SK-N-SH (cell line): Measurements from ENCODE around the gene PACSIN1.

Source experiments
- CTCF ChIP-seq: fragments of 200-600 bp; sonication (generic); IDR thresholded peaks from 2 replicates; pipeline ENCODE4 v1.6.1; 2017; ENCODE audit warnings: antibody characterized with exemption, mild to moderate bottlenecking, moderate library complexity
- EP300 ChIP-seq, 2 experiments: IDR thresholded peaks; 2 replicates each; pipeline versions ENCODE4 v1.4.0 to v1.6.1; 2012; ENCODE audit warnings: borderline replicate concordance in 1 of 2, low read depth in 1 of 2, low read length in 1 of 2
- EZH2phosphoT487 ChIP-seq: fragments of 200-600 bp; sonication (generic); IDR thresholded peaks from 2 replicates; pipeline ENCODE4 v1.6.1; 2017; ENCODE audit warnings: low read depth, mixed run types, mild to moderate bottlenecking, antibody characterized with exemption, moderate library complexity, borderline replicate concordance
- FOXJ3 ChIP-seq: sonication (generic); formaldehyde crosslinking; IDR thresholded peaks from 2 replicates; pipeline ENCODE4 v1.5.1; 2020; ENCODE audit warnings: mild to moderate bottlenecking, missing genetic modification reagents
- GABPA ChIP-seq: IDR thresholded peaks from 2 replicates; pipeline ENCODE4 v1.4.0; 2012; ENCODE audit warnings: low read depth, mild to moderate bottlenecking
- JUND ChIP-seq: IDR thresholded peaks from 2 replicates; pipeline ENCODE4 v1.4.0; 2012
- MEF2A ChIP-seq: IDR thresholded peaks from 2 replicates; pipeline ENCODE4 v1.4.0; 2012; ENCODE audit warnings: low read depth, borderline replicate concordance
- PBX3 ChIP-seq: IDR thresholded peaks from 2 replicates; pipeline ENCODE4; 2012
- POLR2AphosphoS5 ChIP-seq: IDR thresholded peaks from 2 replicates; pipeline ENCODE4 v1.6.1; 2012; ENCODE audit warnings: low read depth, low read length
- RFX5 ChIP-seq: IDR thresholded peaks from 2 replicates; pipeline ENCODE4 v1.6.1; 2012; ENCODE audit warnings: mild to moderate bottlenecking, improper control_type of control experiment, low read length
- SMC3 ChIP-seq: IDR thresholded peaks from 2 replicates; pipeline ENCODE4 v1.6.1; 2012; ENCODE audit warnings: low read depth, low read length, improper control_type of control experiment
- TEAD4 ChIP-seq: IDR thresholded peaks from 2 replicates; pipeline ENCODE4 v1.4.0; 2012; ENCODE audit warnings: mild to moderate bottlenecking, borderline replicate concordance; ENCODE audit not compliant: insufficient read depth
- YY1 ChIP-seq: IDR thresholded peaks from 2 replicates; pipeline ENCODE4 v1.4.0; 2012; ENCODE audit warnings: low read depth, mild to moderate bottlenecking

DNA sequence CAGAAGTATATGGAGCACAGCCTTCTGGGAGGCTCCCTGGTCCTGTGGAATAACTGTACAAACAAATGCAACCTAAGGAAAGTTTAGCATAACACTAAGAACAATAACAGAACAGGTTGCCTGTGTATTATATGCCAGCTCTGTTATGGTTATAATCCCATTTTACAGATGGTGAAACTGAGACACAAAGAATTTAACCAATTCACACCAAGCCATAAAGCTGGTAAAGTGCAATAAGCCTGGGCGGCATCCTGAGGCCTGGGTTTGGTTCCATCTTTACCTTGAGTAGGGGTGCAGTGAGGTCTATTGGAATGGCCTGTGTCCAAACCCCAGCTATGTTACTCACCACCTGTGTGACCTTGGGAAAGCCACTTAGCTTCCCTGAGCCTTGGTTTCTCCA, 14.7 kb upstream of the PACSIN1 start:
- TF ChIP-seq EP300 (IDR thresholded peaks at IDR 0.05; ENCODE audit: borderline replicate concordance in 1 of 2, low read depth in 1 of 2, low read length in 1 of 2) = no peak
- no peak for TF ChIP-seq PBX3
- TF ChIP-seq CTCF = no peak
- no peak for TF ChIP-seq YY1
- no peak for TF ChIP-seq POLR2AphosphoS5
- no peak for TF ChIP-seq GABPA
- TF ChIP-seq MEF2A = no peak
- TF ChIP-seq TEAD4 = no peak
- TF ChIP-seq EZH2phosphoT487 = no peak
- TF ChIP-seq RFX5 = no peak
- TF ChIP-seq SMC3 = no peak
- TF ChIP-seq FOXJ3 (CRISPR knock-in tag) = no peak
- no peak for TF ChIP-seq JUND
